GM19025 (cell line): ENCODE measurements around the gene CD300H.

Experiments used
- ATAC-seq: cut with Tn5 transposase; IDR thresholded peaks from one replicate; pipeline ENCODE4 v1.9.1; 2021; ENCODE audit warnings: mild to moderate bottlenecking, low read depth, moderate library complexity; ENCODE audit not compliant: unreplicated experiment

CD300H gene

DNA sequence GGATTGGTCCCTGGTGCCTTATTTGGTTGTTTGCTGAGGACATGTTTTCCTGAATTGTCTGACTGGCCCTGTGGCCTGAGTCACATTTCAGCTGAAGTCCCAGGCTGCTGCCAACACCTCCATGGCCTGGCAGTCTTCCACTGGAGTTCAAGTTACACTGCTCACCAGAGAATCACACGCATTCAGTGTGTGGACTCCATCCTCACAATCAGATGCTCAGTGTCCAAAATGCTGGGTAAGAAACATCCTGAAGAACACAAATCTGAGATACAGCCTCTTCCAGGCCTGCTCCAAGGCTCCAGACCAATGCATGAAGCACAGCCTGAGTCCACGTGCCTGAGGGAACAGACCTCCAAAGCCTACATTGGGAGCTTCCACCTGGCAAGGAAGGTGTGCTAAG lies 55.3 kb downstream of the CD300H start:
- no peak for ATAC-seq
